ENCODE measurements around the gene DCLK1.

DNA sequence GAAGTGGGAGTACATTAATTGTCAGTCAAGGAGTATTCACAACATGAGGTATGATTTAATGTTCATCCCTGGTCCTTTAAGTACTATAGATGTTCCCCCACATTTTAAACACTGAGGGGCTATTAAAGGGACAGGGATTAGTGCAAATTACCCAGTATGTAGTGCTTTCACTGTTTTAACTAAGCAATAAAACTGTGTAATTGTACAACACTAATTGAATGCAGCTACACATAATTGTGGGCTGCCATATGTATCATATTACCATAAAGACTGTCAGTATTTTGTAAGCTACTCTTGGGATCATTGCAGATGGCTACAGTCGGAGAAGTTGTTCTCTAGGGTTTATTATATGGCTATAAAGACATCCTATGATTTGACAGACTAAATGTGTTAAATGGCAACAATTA lies 316.6 kb downstream of the DCLK1 start:
- TF ChIP-seq, protein P1, sequence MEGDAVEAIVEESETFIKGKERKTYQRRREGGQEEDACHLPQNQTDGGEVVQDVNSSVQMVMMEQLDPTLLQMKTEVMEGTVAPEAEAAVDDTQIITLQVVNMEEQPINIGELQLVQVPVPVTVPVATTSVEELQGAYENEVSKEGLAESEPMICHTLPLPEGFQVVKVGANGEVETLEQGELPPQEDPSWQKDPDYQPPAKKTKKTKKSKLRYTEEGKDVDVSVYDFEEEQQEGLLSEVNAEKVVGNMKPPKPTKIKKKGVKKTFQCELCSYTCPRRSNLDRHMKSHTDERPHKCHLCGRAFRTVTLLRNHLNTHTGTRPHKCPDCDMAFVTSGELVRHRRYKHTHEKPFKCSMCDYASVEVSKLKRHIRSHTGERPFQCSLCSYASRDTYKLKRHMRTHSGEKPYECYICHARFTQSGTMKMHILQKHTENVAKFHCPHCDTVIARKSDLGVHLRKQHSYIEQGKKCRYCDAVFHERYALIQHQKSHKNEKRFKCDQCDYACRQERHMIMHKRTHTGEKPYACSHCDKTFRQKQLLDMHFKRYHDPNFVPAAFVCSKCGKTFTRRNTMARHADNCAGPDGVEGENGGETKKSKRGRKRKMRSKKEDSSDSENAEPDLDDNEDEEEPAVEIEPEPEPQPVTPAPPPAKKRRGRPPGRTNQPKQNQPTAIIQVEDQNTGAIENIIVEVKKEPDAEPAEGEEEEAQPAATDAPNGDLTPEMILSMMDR (IDR thresholded peaks at IDR 0.05): no peak
- TF ChIP-seq EZH2 (IDR thresholded peaks at IDR 0.05) (no peak), EZH2phosphoT487 (IDR thresholded peaks at IDR 0.05) (no peak)
